NCI-H460 (cell line): ENCODE measurements around the gene HHIPL2. TPM values are rescaled to one million over a fixed set of nuclear protein-coding genes. Genes with fewer than 3 reads are reported as not detected.
"Not testable (repeated sequence)": the region's sequence is repeated elsewhere in the genome, so short reads cannot be mapped to it uniquely, and the experiment has no call there.

ENCODE experiments used
- DNase-seq: peaks from one replicate; pipeline ENCODE4 v3.0.0-alpha.2; 2016; ENCODE audit warnings: low read depth; ENCODE audit errors: extremely low read depth
- total RNA-seq: library from RNA; depleted of rRNA; stranded (reverse); fragments of >200 nt; shearing (Covaris generic); gene quantifications from 2 replicates; pipeline ENCODE4 v1.2.3, GENCODE V29; 2014

Gene HHIPL2
- total RNA-seq, 1 experiment from 2014 or later, result 26.0 TPM

GRCh38 chr1:222543817-222544216, 4.1 kb downstream of the HHIPL2 start:
- no peak for DNase-seq

GRCh38 chr1:222540598-222540995, 7.3 kb downstream of the HHIPL2 start:
- DNase-seq, result no peak

GRCh38 chr1:222539951-222540597, 7.8 kb downstream of the HHIPL2 start:
- no peak for DNase-seq

DNA sequence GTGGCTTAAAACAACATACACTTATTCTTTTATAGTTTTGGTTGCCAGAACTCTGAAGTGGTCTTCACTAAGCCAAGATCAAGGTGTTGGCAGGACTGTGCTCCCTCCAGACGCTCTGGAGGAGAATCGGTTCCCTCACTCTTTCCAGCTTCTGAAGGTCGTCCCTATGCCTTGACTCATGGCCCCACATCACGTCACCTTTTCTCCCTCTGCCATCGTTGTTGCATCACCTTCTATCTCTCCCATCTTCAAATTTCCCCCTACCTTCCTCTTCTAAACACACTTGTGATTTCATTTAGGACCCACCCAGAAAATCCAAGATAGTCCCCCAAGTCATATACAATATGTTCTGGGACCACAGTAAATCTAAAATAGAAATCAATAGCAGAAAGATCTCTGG, 12.4 kb downstream of the HHIPL2 start:
- no peak for DNase-seq

GRCh38 chr1:222530852-222531251, 17.1 kb downstream of the HHIPL2 start:
- no peak for DNase-seq

DNA sequence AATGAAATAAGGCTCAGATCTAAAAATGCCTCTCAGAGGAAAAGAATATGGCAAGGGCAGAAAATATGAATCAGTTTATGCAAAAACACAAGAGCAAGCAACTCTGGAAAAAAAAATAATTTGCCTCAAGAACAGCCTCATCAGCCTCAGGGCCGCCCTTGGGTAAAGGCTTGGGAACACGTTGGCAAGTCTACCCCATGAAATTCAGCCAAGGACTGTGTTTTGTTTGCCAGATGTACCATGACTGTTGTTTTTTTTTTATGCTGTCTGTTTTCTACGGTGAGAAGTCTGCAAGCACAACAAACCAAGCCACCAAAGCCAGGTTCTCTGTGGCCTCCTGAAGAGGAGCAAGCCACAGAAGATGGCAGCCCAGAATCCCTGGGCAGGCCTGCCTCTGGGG, 18.0 kb downstream of the HHIPL2 start:
- no peak for DNase-seq

DNA sequence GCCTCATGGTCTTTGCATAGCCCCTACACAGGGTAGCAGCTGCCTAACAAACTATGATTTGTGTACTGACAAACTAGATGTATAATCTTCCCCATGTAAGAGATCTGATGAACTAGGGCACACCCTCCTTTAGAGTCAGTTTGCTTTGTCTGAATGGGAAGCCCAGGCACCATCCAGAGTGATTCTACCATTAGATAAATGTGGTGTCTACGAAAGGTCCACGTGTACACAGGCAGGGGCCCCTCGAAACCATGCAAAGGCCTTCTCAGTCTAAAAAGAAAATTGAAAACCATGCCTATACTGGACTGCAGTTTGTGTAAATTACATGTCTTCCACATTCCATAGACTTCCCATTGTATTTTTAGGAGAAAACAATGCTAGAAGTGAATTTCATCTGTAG, 18.7 kb downstream of the HHIPL2 start:
- DNase-seq, result no peak

- DNase-seq, result no peak
These were observed 22.0 kb downstream of the HHIPL2 start for GRCh38 chr1:222525951-222526350.

GRCh38 chr1:222523852-222524251, 24.1 kb downstream of the HHIPL2 start:
- no peak for DNase-seq

GRCh38 chr1:222522105-222522915, 25.6 kb downstream of the HHIPL2 start:
- no peak for DNase-seq

DNA sequence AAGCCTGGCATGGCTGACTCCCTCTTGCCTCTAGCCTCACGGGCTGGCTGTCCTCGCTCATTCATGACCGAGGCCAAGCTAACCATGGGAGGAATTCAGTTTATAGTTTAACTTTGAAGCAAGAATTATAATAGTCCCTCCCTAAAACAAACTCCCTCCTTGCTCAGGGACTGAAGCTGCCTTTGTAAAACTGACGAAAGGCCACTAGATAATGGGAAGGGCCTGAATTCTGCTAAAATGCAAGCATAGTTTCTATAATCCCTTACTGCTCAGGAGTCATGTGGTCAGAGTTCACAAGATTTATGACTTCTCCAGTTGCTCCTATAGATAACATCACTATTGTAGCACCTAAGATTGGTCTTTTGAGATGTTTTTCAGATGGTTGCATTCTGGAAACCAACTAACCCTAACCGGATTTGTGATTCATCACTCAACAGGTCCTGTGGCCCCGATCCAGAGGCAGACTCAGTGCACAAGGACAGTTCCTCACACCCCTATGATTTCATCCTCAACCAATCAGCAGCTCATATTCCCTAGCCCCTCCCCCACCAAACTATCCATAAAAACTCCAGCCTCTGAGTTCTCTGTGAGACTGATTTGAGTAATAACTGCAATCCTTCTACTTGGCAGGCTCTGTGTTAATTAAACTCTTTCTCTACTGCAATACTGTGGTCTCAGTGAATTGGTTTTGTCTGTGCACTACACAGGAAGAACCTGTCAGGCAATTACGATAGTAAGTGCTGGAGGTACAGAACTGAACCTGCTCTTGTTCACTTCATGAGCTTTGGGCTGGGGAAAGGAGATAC, 26.4 kb downstream of the HHIPL2 start:
- no peak for DNase-seq

DNA sequence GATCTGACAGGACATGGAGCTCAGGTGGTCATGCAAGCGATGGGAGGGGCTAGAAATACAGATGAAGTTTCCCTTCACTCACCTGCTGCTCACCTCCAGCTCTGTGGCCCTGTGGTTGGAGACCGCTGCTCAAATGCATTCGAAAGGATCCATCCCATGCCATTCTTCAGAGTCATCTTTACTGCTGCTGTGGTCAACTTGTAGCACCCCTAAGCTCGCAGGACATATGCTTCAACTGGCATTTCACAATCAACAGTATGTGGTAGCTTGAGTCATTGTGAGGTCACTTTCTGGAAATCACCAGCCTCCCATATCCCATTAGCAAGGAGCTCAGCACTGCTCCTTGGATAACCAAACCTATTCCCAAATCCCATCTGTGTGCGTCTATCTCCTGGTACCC, 58.4 kb downstream of the HHIPL2 start:
- DNase-seq, result not testable (repeated sequence)

GRCh38 chr1:222487774-222488173, 60.1 kb downstream of the HHIPL2 start:
- DNase-seq, result not testable (repeated sequence)

DNA sequence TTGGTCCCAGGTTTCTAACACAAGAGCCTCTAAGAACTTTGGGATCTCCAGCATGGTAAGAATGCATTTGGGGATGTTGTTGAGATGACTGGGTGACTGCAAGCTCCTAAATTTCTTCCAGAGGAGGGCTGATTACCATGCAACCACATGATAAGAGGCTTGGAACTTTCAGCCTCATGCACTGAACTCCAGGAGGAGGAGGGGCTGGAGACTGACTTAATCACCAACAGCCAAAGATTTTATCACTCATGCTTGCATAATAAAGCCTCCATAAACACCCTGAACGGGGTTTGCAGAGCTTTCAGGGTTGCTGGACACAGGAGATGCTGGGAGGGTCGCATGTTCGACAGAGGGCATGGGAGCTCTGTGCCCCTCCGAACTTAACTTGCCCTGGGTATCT, 63.9 kb downstream of the HHIPL2 start:
- DNase-seq, result not testable (repeated sequence)

DNA sequence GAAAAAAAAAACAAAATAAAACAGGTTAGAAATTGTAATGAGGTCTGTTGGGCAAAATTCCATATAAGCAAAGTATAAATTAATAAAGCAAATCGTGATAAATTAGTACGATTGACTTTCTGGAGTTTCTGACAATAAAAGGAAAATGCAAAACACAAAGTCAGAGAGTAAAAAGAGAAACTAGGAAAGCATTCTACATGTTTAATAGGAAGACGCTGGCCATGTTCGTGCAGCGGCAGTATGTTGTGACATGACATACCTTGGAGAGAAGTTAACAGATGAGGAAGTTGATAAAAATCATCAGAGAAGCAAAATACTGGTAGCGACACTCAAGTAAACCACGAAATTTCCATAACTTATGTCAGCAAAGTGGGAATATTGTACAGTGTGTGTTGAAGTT, 68.3 kb downstream of the HHIPL2 start:
- not testable (repeated sequence) for DNase-seq

DNA sequence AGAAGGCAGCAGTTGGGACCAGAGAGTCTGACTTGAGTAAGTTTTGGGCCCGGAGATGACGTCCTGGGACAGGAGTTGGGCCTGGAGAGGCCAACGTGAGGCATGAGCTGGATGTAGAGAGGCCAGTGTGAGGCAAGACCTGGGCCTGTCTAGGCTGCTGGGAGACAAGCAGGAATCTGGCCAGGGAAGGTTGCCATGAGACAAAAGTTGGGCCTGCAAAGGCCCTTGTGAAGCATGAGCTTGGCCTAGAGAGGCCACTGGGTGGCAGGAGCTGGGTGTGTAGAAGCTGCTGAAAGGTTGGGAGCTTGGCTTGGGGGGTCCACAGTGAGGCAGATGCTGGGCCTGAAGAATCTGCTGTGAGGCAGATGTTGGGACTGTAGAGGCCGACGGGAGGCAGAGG, 71.5 kb downstream of the HHIPL2 start:
- DNase-seq, result not testable (repeated sequence)

DNA sequence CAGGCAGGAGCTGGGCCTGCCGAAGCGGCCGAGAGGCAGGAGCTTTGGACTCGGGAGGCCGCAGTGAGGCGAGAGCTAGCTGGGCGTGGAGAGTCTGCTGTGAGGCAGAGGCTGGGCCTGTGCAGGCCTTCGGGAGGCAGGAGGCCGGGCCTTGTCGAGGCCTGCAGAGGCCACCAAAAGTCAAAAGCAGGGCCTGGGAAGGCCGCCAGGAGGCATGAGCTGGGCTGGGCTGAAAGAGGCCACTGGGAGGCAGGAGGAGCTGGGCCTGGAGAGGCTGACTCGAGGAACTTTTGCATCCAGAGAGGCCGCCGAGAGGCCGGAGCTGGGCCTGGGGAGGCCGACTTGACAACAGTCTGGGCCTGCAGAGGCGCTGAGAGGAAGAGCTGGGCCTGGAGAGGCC, 74.2 kb downstream of the HHIPL2 start:
- not testable (repeated sequence) for DNase-seq

DNA sequence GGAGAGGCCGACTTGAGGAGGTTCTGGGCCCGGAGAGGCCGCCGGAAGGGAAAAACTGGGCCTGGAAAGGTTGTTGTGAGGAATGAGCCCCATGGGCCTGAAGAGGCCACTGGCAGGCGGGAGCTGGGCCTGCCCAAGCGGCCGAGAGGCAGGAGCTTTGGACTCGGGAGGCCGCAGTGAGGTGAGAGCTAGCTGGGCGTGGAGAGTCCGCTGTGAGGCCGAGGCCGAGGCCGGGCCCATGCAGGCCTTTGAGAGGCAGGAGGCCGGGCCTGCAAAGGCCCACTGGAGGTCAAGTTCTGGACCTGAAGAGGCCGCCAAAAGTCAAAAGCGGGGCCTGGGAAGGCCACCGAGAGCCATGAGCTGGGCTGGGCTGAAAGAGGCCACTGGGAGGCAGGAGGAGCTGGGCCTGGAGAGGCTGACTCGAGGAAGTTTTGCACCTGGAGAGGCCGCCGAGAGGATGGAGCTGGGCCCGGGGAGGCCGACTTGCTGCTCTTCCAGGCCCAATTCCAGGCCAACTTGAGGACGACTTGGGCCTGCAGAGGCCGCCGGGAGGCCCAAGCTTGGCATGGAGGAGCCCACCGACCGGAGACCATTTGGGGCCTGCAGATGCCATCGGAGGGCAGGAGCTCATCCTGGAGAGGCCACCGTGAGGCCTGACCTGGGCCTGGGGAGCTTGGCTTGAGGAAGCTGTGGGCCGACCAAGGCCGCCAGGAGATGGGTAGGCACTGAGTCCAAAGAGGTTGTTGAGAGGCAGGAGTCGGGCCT, 74.9 kb downstream of the HHIPL2 start:
- DNase-seq, result not testable (repeated sequence)
